Spinal cord (tissue), 10 donors: ENCODE results near the gene PRDX2. TPM values are rescaled to one million over a fixed set of nuclear protein-coding genes. Genes with fewer than 3 reads are reported as not detected.

ENCODE experiments used
- DNase-seq, 6 donors: peaks; one replicate each; pipeline versions ENCODE4 v3.0.0 to v3.0.0-alpha.2; 2013 to 2015; ENCODE audit warnings: low spot score in 6 of 6, low read depth in 4 of 6
- H3K27ac ChIP-seq: one replicate; pipeline ENCODE4 v1.5.1; 2013; ENCODE audit warnings: low read depth, low read length, control low read depth
- H3K27me3 ChIP-seq: one replicate; pipeline ENCODE4 v1.6.1; 2013; ENCODE audit warnings: low read length; ENCODE audit not compliant: control insufficient read depth, insufficient read depth
- H3K36me3 ChIP-seq: one replicate; pipeline ENCODE4 v1.6.1; 2013; ENCODE audit warnings: low read length; ENCODE audit not compliant: control insufficient read depth, insufficient read depth
- H3K4me1 ChIP-seq: one replicate; pipeline ENCODE4 v1.6.1; 2013; ENCODE audit warnings: low read length; ENCODE audit not compliant: control insufficient read depth, insufficient read depth
- H3K4me3 ChIP-seq: one replicate; pipeline ENCODE4 v1.5.1; 2013; ENCODE audit warnings: low read depth, low read length, control low read depth
- H3K9me3 ChIP-seq: one replicate; pipeline ENCODE4 v1.6.1; 2013; ENCODE audit warnings: low read length; ENCODE audit not compliant: control insufficient read depth, insufficient read depth
- WGBS: methylation state at CpG from one replicate; pipeline ENCODE4 v1.1.5; 2013; ENCODE audit warnings: missing lambda C conversion rate; ENCODE audit not compliant: insufficient coverage; 5-methylcytosine and 5-hydroxymethylcytosine counted together
- polyA plus RNA-seq, 2 donors: library from polyadenylated mRNA; unstranded; fragments of 120-200 nt; gene quantifications; one replicate each; pipeline ENCODE4 v1.2.1, GENCODE V29; 2013; ENCODE audit not compliant: insufficient read length in 2 of 2
- total RNA-seq, 2 donors: library from RNA; depleted of rRNA in 1 of 2; stranded (reverse); fragments of 120-200 nt in 1 of 2; fragments of >200 nt in 1 of 2; gene quantifications; one replicate each; pipeline versions ENCODE4 v1.2.3 to v1.2.4, GENCODE V29; 2013 to 2014
- donor health status: healthy.

PRDX2 gene
- total and polyA plus RNA-seq, 4 donors, result 280 to 476 (median 439) TPM

GRCh38 chr19:12783849-12784393 lies 17.7 kb downstream of the PRDX2 start:
- Histone ChIP-seq H3K36me3 (no peaks in the 10 kb centered on the region), H3K27me3 (no peaks in the 10 kb centered on the region), H3K27ac (peak overlapping the region; percentile 92), H3K4me3 (no peak overlapping the region), H3K4me1 (peaks cover 64% of the 10 kb centered on the region), H3K9me3 (no peaks in the 10 kb centered on the region)
- WGBS, result 30% methylated on average over 17 of the region's 19 CpGs
- DNase-seq, result no peak

- H3K27me3 ChIP-seq, result no peaks in the 10 kb centered on the region
- peak overlapping the region; percentile 92 for H3K27ac ChIP-seq
- no peak for DNase-seq
- no peaks in the 10 kb centered on the region for H3K36me3 ChIP-seq
- WGBS, result 30% methylated on average over 4 of the region's 16 CpGs
- H3K9me3 ChIP-seq, result no peaks in the 10 kb centered on the region
- peaks cover 64% of the 10 kb centered on the region for H3K4me1 ChIP-seq
- peak overlapping the region; percentile 62 for H3K4me3 ChIP-seq
These were observed 18.2 kb downstream of the PRDX2 start for GRCh38 chr19:12783291-12783848.

GRCh38 chr19:12782424-12783290 lies 18.9 kb downstream of the PRDX2 start:
- Histone ChIP-seq H3K4me3 (peak overlapping the region; percentile 62), H3K9me3 (no peaks in the 10 kb centered on the region), H3K27me3 (no peaks in the 10 kb centered on the region), H3K27ac (peak overlapping the region; percentile 92), H3K4me1 (peaks cover 68% of the 10 kb centered on the region), H3K36me3 (no peaks in the 10 kb centered on the region)
- WGBS, result 0% methylated on average over 82 of the region's 88 CpGs
- DNase-seq, result peak in 3 of 6 donors; percentile 78 to 96 (median 95)

GRCh38 chr19:12782174-12782423 lies 19.5 kb downstream of the PRDX2 start:
- Histone ChIP-seq H3K27ac (peak overlapping the region; percentile 92), H3K4me1 (peaks cover 73% of the 10 kb centered on the region), H3K36me3 (no peaks in the 10 kb centered on the region), H3K9me3 (no peaks in the 10 kb centered on the region), H3K27me3 (no peaks in the 10 kb centered on the region), H3K4me3 (peak overlapping the region; percentile 62)
- no peak for DNase-seq
- 3% methylated on average over 12 of the region's 12 CpGs for WGBS

- H3K9me3 ChIP-seq, result no peaks in the 10 kb centered on the region
- no peaks in the 10 kb centered on the region for H3K27me3 ChIP-seq
- H3K4me1 ChIP-seq, result peaks cover 68% of the 10 kb centered on the region
- peak overlapping the region; percentile 93 for H3K27ac ChIP-seq
- peak overlapping the region; percentile 69 for H3K4me3 ChIP-seq
- peaks cover 2% of the 10 kb centered on the region for H3K36me3 ChIP-seq
- WGBS, result 61% methylated on average over 14 of the region's 15 CpGs
- DNase-seq, result peak in 2 of 6 donors; percentile 76 to 79
These were observed 22.2 kb downstream of the PRDX2 start for GRCh38 chr19:12779162-12779993.

- DNase-seq, result no peak
- peaks cover 3% of the 10 kb centered on the region for H3K36me3 ChIP-seq
- H3K27me3 ChIP-seq, result no peaks in the 10 kb centered on the region
- H3K4me1 ChIP-seq, result peaks cover 64% of the 10 kb centered on the region
- H3K27ac ChIP-seq, result peak overlapping the region; percentile 93
- no peaks in the 10 kb centered on the region for H3K9me3 ChIP-seq
- 23% methylated on average over 4 of the region's 6 CpGs for WGBS
- H3K4me3 ChIP-seq, result peak overlapping the region; percentile 69
These were observed 22.8 kb downstream of the PRDX2 start for GRCh38 chr19:12778905-12779161.

- DNase-seq, result peak in 2 of 6 donors; percentile 82 to 86
These were observed 23.3 kb downstream of the PRDX2 start for GRCh38 chr19:12778017-12778904.

GRCh38 chr19:12777217-12778016 lies 24.2 kb downstream of the PRDX2 start:
- peak in 3 of 6 donors; percentile 63 to 93 (median 91) for DNase-seq
- H3K4me3 ChIP-seq, result peak overlapping the region; percentile 69
- H3K9me3 ChIP-seq, result no peaks in the 10 kb centered on the region
- peak overlapping the region; percentile 93 for H3K27ac ChIP-seq
- 4% methylated on average over 29 of the region's 43 CpGs for WGBS
- peaks cover 51% of the 10 kb centered on the region for H3K4me1 ChIP-seq
- H3K36me3 ChIP-seq, result peaks cover 3% of the 10 kb centered on the region
- H3K27me3 ChIP-seq, result no peaks in the 10 kb centered on the region

More at GRCh38 chr19:12778017-12778904, 23.3 kb downstream of the PRDX2 start:
- H3K4me3 ChIP-seq, result peak overlapping the region; percentile 69
- no peaks in the 10 kb centered on the region for H3K27me3 ChIP-seq
- peaks cover 59% of the 10 kb centered on the region for H3K4me1 ChIP-seq
- H3K36me3 ChIP-seq, result peaks cover 3% of the 10 kb centered on the region
- peak overlapping the region; percentile 93 for H3K27ac ChIP-seq
- 2% methylated on average over 32 of the region's 44 CpGs for WGBS
- H3K9me3 ChIP-seq, result no peaks in the 10 kb centered on the region
